Smooth muscle cell (in vitro differentiated cells): Measurements from ENCODE around the gene CARS1. TPM values are rescaled to one million over a fixed set of nuclear protein-coding genes. Genes with fewer than 3 reads are reported as not detected.

Experiments used
- DNase-seq: peaks from one replicate; lab custom pipeline; 2025; ENCODE audit not compliant: unreplicated experiment; lab: John Stamatoyannopoulos, UW
- H2AFZ ChIP-seq: fragments of 200-600 bp; sonication (generic); 2 replicates; pipeline ENCODE4 v1.6.0; 2016; ENCODE audit warnings: antibody characterized with exemption, low read depth, mild to moderate bottlenecking
- H3F3A ChIP-seq: fragments of 200-600 bp; sonication (generic); 2 replicates; pipeline ENCODE4 v1.6.0; 2017; ENCODE audit warnings: antibody characterized with exemption, low read depth
- H3K27ac ChIP-seq: fragments of 200-600 bp; sonication (generic); 2 replicates; pipeline ENCODE4 v1.5.1; 2016; ENCODE audit warnings: low read depth, mild to moderate bottlenecking
- H3K27me3 ChIP-seq: fragments of 200-600 bp; sonication (generic); 2 replicates; pipeline ENCODE4 v1.6.1; 2016; ENCODE audit warnings: low read depth, mild to moderate bottlenecking
- H3K36me3 ChIP-seq: fragments of 200-600 bp; sonication (generic); 2 replicates; pipeline ENCODE4 v1.5.1; 2016; ENCODE audit warnings: low read depth
- H3K4me1 ChIP-seq: fragments of 200-600 bp; sonication (generic); 2 replicates; pipeline ENCODE4 v1.5.1; 2016; ENCODE audit warnings: low read depth
- H3K4me2 ChIP-seq: fragments of 200-600 bp; sonication (generic); 2 replicates; pipeline ENCODE4 v1.6.0; 2016; ENCODE audit warnings: mild to moderate bottlenecking
- H3K4me3 ChIP-seq: fragments of 200-600 bp; sonication (generic); 2 replicates; pipeline ENCODE4 v1.5.1; 2016; ENCODE audit warnings: mild to moderate bottlenecking
- H3K79me2 ChIP-seq: fragments of 200-600 bp; sonication (generic); 2 replicates; pipeline ENCODE4 v1.6.0; 2016; ENCODE audit warnings: low read depth, mild to moderate bottlenecking
- H3K9ac ChIP-seq: fragments of 200-600 bp; sonication (generic); 2 replicates; pipeline ENCODE4 v1.6.0; 2016; ENCODE audit warnings: low read depth
- H3K9me3 ChIP-seq: fragments of 200-600 bp; sonication (generic); replicated peaks from 2 replicates; pipeline ENCODE4 v1.5.1; 2016; ENCODE audit warnings: low read depth
- H4K20me1 ChIP-seq: fragments of 200-600 bp; sonication (generic); 2 replicates; pipeline ENCODE4 v1.6.0; 2016; ENCODE audit warnings: low read depth
- WGBS: methylation state at CpG from one replicate; pipeline ENCODE4 v1.1.7; 2016; ENCODE audit warnings: low lambda C conversion rate; 5-methylcytosine and 5-hydroxymethylcytosine counted together
- polyA plus RNA-seq: library from polyadenylated mRNA; unstranded; fragments of >200 nt; fragmentation: Nextera tagmentation; extraction: Ambion mirVana; gene quantifications from 2 replicates; pipeline ENCODE4 v1.2.1, GENCODE V29; 2016
- total RNA-seq: library from RNA; depleted of rRNA; stranded (reverse); fragments of >200 nt; gene quantifications from 2 replicates; pipeline ENCODE4 v1.2.3, GENCODE V29; 2014
- TF ChIP-seq, protein P1 (sequence below): fragments of 200-600 bp; sonication (generic); IDR thresholded peaks from 2 replicates; pipeline ENCODE4 v1.5.1; 2017; ENCODE audit warnings: borderline replicate concordance, mild to moderate bottlenecking, antibody characterized with exemption; ENCODE audit not compliant: insufficient read depth, poor library complexity, severe bottlenecking

Gene CARS1
- total and polyA plus RNA-seq, 2 experiments from 2014 or later: 51.7 to 61.6 TPM

DNA sequence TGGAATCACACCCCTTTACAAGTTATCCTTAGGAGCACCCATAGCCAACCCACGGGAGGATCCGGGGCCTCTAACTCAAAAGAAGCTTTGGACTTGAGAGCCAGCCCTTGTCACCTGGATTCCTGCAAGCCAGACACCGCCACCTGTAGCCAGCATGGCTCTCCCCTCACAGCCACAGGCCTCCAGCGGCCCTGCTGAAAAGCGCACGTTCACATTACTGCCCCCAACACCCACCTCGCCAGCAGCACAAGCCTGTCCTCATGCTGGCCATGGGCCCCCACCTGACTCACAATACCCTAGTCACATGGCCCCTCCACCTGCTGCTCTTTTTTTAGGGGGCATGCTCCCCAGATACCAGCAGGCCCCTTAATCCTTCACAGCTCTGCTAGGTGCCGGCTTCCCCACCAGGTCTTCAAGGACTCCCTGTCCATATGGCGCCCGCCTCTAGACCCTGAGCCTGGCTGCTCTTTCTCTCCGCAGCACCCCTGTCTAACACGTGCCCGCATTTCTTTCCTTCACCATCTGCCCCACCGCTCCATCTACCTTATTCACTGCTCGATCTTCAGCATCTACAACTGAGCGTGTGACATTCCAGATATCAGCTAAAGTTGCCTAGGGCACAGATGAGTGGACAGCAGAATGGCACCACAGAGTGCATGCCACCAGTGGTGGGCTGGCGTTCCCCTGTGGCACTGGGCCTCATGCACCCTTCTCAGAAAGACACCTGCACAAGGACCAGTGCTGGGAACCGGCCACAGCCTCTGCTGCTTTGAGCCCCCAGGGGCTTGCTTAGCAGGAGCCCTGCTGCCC lies 6.6 kb downstream of the CARS1 start:
- peaks cover 9% of the 10 kb centered on the region for H3F3A ChIP-seq
- H2AFZ ChIP-seq: no peak overlapping the region
- H3K4me1 ChIP-seq: no peaks in the 10 kb centered on the region
- no peaks in the 10 kb centered on the region for H3K36me3 ChIP-seq
- H3K9ac ChIP-seq: no peak overlapping the region
- no peak for DNase-seq
- peaks cover 97% of the 10 kb centered on the region for H3K79me2 ChIP-seq
- peak overlapping the region; percentile 11 for H3K4me2 ChIP-seq
- H3K9me3 ChIP-seq: no peaks in the 10 kb centered on the region
- H3K4me3 ChIP-seq: no peak overlapping the region
- TF ChIP-seq, protein P1, sequence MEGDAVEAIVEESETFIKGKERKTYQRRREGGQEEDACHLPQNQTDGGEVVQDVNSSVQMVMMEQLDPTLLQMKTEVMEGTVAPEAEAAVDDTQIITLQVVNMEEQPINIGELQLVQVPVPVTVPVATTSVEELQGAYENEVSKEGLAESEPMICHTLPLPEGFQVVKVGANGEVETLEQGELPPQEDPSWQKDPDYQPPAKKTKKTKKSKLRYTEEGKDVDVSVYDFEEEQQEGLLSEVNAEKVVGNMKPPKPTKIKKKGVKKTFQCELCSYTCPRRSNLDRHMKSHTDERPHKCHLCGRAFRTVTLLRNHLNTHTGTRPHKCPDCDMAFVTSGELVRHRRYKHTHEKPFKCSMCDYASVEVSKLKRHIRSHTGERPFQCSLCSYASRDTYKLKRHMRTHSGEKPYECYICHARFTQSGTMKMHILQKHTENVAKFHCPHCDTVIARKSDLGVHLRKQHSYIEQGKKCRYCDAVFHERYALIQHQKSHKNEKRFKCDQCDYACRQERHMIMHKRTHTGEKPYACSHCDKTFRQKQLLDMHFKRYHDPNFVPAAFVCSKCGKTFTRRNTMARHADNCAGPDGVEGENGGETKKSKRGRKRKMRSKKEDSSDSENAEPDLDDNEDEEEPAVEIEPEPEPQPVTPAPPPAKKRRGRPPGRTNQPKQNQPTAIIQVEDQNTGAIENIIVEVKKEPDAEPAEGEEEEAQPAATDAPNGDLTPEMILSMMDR: no peak
- peak overlapping the region; percentile 69 for H3K27ac ChIP-seq
- H4K20me1 ChIP-seq: peaks cover 96% of the 10 kb centered on the region
- WGBS: 96% methylated on average over 18 of the region's 18 CpGs
- H3K27me3 ChIP-seq: no peaks in the 10 kb centered on the region

- Histone ChIP-seq H3K27me3 (no peaks in the 10 kb centered on the region), H3K36me3 (no peaks in the 10 kb centered on the region), H3K27ac (peak overlapping the region; percentile 91), H3K9me3 (no peaks in the 10 kb centered on the region), H2AFZ (no peak overlapping the region), H4K20me1 (peaks cover 96% of the 10 kb centered on the region), H3K79me2 (peaks cover 97% of the 10 kb centered on the region), H3K4me3 (no peak overlapping the region), H3F3A (peaks cover 9% of the 10 kb centered on the region), H3K9ac (peak overlapping the region; percentile 72), H3K4me1 (no peaks in the 10 kb centered on the region), H3K4me2 (peak overlapping the region; percentile 78)
- WGBS: 36% methylated on average over 18 of the region's 18 CpGs
- DNase-seq: peak; percentile 66
- TF ChIP-seq, protein P1: peak; percentile 28
These were observed 7.6 kb downstream of the CARS1 start for GRCh38 chr11:3049430-3050243.

DNA sequence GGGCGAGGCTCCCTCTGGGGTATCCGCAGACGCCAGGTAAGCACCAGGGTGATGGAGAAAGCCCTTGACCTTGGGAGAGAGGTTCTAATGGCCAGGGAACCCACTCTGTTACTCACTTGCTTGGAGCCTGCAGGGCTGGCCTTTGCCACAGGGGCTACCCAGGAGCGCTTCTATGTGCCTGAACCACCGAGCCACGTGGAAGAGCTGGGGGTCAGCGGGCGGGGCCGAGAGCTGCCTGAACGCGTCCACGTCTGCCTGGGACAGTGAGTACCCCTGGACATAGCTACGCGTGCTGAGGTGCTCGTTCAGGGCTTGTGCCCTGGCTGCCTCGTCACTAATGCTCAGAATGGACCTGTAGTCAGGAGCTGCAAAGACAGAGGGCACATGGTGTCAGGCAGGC lies 9.6 kb downstream of the CARS1 start:
- TF ChIP-seq, protein P1: no peak
- no peaks in the 10 kb centered on the region for H3K27me3 ChIP-seq
- no peaks in the 10 kb centered on the region for H3K9me3 ChIP-seq
- H3K4me2 ChIP-seq: no peak overlapping the region
- H2AFZ ChIP-seq: no peak overlapping the region
- DNase-seq: no peak
- peaks cover 98% of the 10 kb centered on the region for H4K20me1 ChIP-seq
- peaks cover 95% of the 10 kb centered on the region for H3K79me2 ChIP-seq
- no peaks in the 10 kb centered on the region for H3K4me1 ChIP-seq
- H3K4me3 ChIP-seq: no peak overlapping the region
- H3F3A ChIP-seq: peaks cover 9% of the 10 kb centered on the region
- no peaks in the 10 kb centered on the region for H3K36me3 ChIP-seq
- no peak overlapping the region for H3K27ac ChIP-seq
- 97% methylated on average over 16 of the region's 16 CpGs for WGBS
- no peak overlapping the region for H3K9ac ChIP-seq
